SK-N-SH treated with all-trans-retinoic acid at 6 μM for 48 hours (cell line): ENCODE data around the gene DCTN3.

Experiments used
- ATAC-seq: fragments of 200-7000 bp; cut with Tn5 transposase; 3 replicates; pipeline ENCODE4 v1.9.1; 2020; ENCODE audit warnings: mild to moderate bottlenecking, moderate library complexity
- ARNTL ChIP-seq: fragments of 450-650 bp; formaldehyde crosslinking; IDR thresholded peaks from 2 replicates; pipeline ENCODE4 v1.5.0; 2020; ENCODE audit warnings: low read depth, mild to moderate bottlenecking, moderate library complexity, borderline replicate concordance
- BACH2 ChIP-seq: fragments of 250-450 bp; sonication (Bioruptor Pico); IDR thresholded peaks from 2 replicates; pipeline ENCODE4 v1.9.0; 2021; ENCODE audit warnings: mild to moderate bottlenecking, borderline replicate concordance
- CREB5 ChIP-seq: fragments of 250-450 bp; sonication (Bioruptor Pico); IDR thresholded peaks from 2 replicates; pipeline ENCODE4 v1.5.1; 2020; ENCODE audit warnings: low read depth, mild to moderate bottlenecking, moderate library complexity
- CSDC2 ChIP-seq: fragments of 250-450 bp; sonication (Bioruptor Pico); IDR thresholded peaks from 2 replicates; pipeline ENCODE4 v1.5.0; 2020; ENCODE audit warnings: mild to moderate bottlenecking, moderate library complexity
- CSRNP3 ChIP-seq: fragments of 250-450 bp; sonication (Bioruptor Pico); IDR thresholded peaks from 2 replicates; pipeline ENCODE4 v1.5.1; 2021; ENCODE audit warnings: mild to moderate bottlenecking, moderate library complexity
- ESRRG ChIP-seq: fragments of 250-450 bp; sonication (Bioruptor Pico); IDR thresholded peaks from 2 replicates; pipeline ENCODE4 v1.6.1; 2021; ENCODE audit warnings: mild to moderate bottlenecking
- GLIS3 ChIP-seq: fragments of 250-450 bp; sonication (Bioruptor Pico); IDR thresholded peaks from 2 replicates; pipeline ENCODE4 v1.5.0; 2020; ENCODE audit warnings: mild to moderate bottlenecking, moderate library complexity
- OSR1 ChIP-seq: fragments of 250-450 bp; sonication (Bioruptor Pico); IDR thresholded peaks from 2 replicates; pipeline ENCODE4 v1.8.0; 2022; ENCODE audit warnings: moderate library complexity, mild to moderate bottlenecking, inconsistent platforms
- PPARA ChIP-seq: fragments of 250-450 bp; sonication (Bioruptor Pico); IDR thresholded peaks from 2 replicates; pipeline ENCODE4 v1.5.0; 2020; ENCODE audit warnings: mild to moderate bottlenecking, borderline replicate concordance
- RARB ChIP-seq: fragments of 250-450 bp; sonication (Bioruptor Pico); IDR thresholded peaks from 2 replicates; pipeline ENCODE4 v1.8.0; 2021; ENCODE audit warnings: mild to moderate bottlenecking, moderate library complexity
- SNAI2 ChIP-seq: fragments of 250-450 bp; sonication (Bioruptor Pico); IDR thresholded peaks from 2 replicates; pipeline ENCODE4 v1.5.0; 2020; ENCODE audit warnings: mild to moderate bottlenecking, moderate library complexity
- TCF4 ChIP-seq: fragments of 250-450 bp; sonication (Bioruptor Pico); IDR thresholded peaks from 2 replicates; pipeline ENCODE4 v1.8.0; 2021; ENCODE audit warnings: mild to moderate bottlenecking, moderate library complexity, borderline replicate concordance
- TOX ChIP-seq: fragments of 250-450 bp; sonication (Bioruptor Pico); IDR thresholded peaks from 2 replicates; pipeline ENCODE4 v1.8.0; 2021; ENCODE audit warnings: mild to moderate bottlenecking, moderate library complexity, borderline replicate concordance
- TSHZ2 ChIP-seq: fragments of 250-450 bp; sonication (Bioruptor Pico); IDR thresholded peaks from 2 replicates; pipeline ENCODE4 v1.5.0; 2020; ENCODE audit warnings: mild to moderate bottlenecking, moderate library complexity
- ZC3H10 ChIP-seq: fragments of 250-450 bp; sonication (Bioruptor Pico); IDR thresholded peaks from 2 replicates; pipeline ENCODE4 v1.5.1; 2021; ENCODE audit warnings: mild to moderate bottlenecking, moderate library complexity
- ZFP3 ChIP-seq: fragments of 250-450 bp; sonication (Bioruptor Pico); IDR thresholded peaks from 2 replicates; pipeline ENCODE4 v1.5.0; 2020; ENCODE audit warnings: mild to moderate bottlenecking, moderate library complexity
- ZFP30 ChIP-seq: fragments of 450-650 bp; formaldehyde crosslinking; IDR thresholded peaks from 2 replicates; pipeline ENCODE4 v1.5.0; 2022; ENCODE audit warnings: mild to moderate bottlenecking, moderate library complexity
- ZNF70 ChIP-seq: fragments of 450-650 bp; formaldehyde crosslinking; IDR thresholded peaks from 2 replicates; pipeline ENCODE4 v1.5.0; 2020; ENCODE audit warnings: mild to moderate bottlenecking, moderate library complexity
- ZNF8 ChIP-seq: fragments of 450-650 bp; formaldehyde crosslinking; IDR thresholded peaks from 2 replicates; pipeline ENCODE4 v1.5.0; 2020; ENCODE audit warnings: mild to moderate bottlenecking, moderate library complexity

DCTN3 gene

GRCh38 chr9:34635556-34635955 lies 15.3 kb upstream of the DCTN3 start (continued):
- TF ChIP-seq TSHZ2 (CRISPR knock-in tag) (no peak), CSRNP3 (CRISPR knock-in tag) (no peak), CSDC2 (CRISPR knock-in tag) (no peak)

GRCh38 chr9:34634551-34635248 lies 14.4 kb upstream of the DCTN3 start:
- ATAC-seq = no peak
- TF ChIP-seq ZNF8 = no peak
- no peak for TF ChIP-seq RARB (CRISPR knock-in tag)
- TF ChIP-seq ZFP3 (CRISPR knock-in tag) = no peak
- no peak for TF ChIP-seq TCF4
- TF ChIP-seq TOX (CRISPR knock-in tag) = no peak
- no peak for TF ChIP-seq PPARA (CRISPR knock-in tag)
- TF ChIP-seq ZNF70 (CRISPR knock-in tag) = no peak
- no peak for TF ChIP-seq SNAI2 (CRISPR knock-in tag)
- TF ChIP-seq ZFP30 (CRISPR knock-in tag) = no peak
- TF ChIP-seq CSRNP3 (CRISPR knock-in tag) = no peak
- no peak for TF ChIP-seq TSHZ2 (CRISPR knock-in tag)
- TF ChIP-seq CSDC2 (CRISPR knock-in tag) = no peak

- ATAC-seq = peak; percentile 60
- TF ChIP-seq TCF4 (no peak), BACH2 (CRISPR knock-in tag) (no peak), SNAI2 (CRISPR knock-in tag) (no peak), ZNF70 (CRISPR knock-in tag) (no peak), ZFP3 (CRISPR knock-in tag) (no peak), RARB (CRISPR knock-in tag) (no peak), ZNF8 (no peak), CREB5 (CRISPR knock-in tag) (no peak), TSHZ2 (CRISPR knock-in tag) (no peak), ZC3H10 (CRISPR knock-in tag) (no peak), ARNTL (CRISPR knock-in tag) (no peak), PPARA (CRISPR knock-in tag) (no peak), TOX (CRISPR knock-in tag) (no peak), OSR1 (CRISPR knock-in tag) (no peak), ESRRG (CRISPR knock-in tag) (no peak), GLIS3 (no peak)
Measured at GRCh38 chr9:34633851-34634550, 13.7 kb upstream of the DCTN3 start.
